ENCODE measurements around the gene PGM2L1. TPM values are rescaled to one million over a fixed set of nuclear protein-coding genes. Genes with fewer than 3 reads are reported as not detected.
"Not testable (repeated sequence)": the region's sequence is repeated elsewhere in the genome, so short reads cannot be mapped to it uniquely, and the experiment has no call there.

The PGM2L1 gene
- total RNA-seq, 2 experiments from 2014 or later, result 6.1 to 6.5 TPM

GRCh38 chr11:74425100-74425499 is 26.9 kb upstream of the PGM2L1 start:
- ChIA-PET POLR2A (no interaction called here), CTCF (interaction anchor here (0.6 to 1.4 kb wide), 3 partner anchors 25 to 36 kb away, joined by 3 to 4 read pairs (median 3); no protein-coding TSS in a partner anchor)
- no peaks in the 10 kb centered on the region for H3K36me3 Mint-ChIP-seq (ENCODE audit: low read depth)
- DNase-seq, result no peak
- no peak for ATAC-seq
- no peak overlapping the region for H3K27ac Mint-ChIP-seq
- H3K27me3 Mint-ChIP-seq (ENCODE audit: low read depth), result peaks cover 3% of the 10 kb centered on the region
- no peaks in the 10 kb centered on the region for H3K9me3 Mint-ChIP-seq (ENCODE audit: insufficient read depth)
- no peaks in the 10 kb centered on the region for H3K4me1 Mint-ChIP-seq (ENCODE audit: low read depth)
- H3K4me3 Mint-ChIP-seq, result no peak overlapping the region

- CTCF ChIA-PET, result interaction anchor here (0.7 to 0.8 kb wide), 2 partner anchors 12 to 29 kb away, joined by 3 to 5 read pairs; no protein-coding TSS in a partner anchor
- no peaks in the 10 kb centered on the region for H3K9me3 Mint-ChIP-seq (ENCODE audit: insufficient read depth)
- no peak overlapping the region for H3K27ac Mint-ChIP-seq
- no peak overlapping the region for H3K4me3 Mint-ChIP-seq
- peaks cover 3% of the 10 kb centered on the region for H3K27me3 Mint-ChIP-seq (ENCODE audit: low read depth)
- H3K36me3 Mint-ChIP-seq (ENCODE audit: low read depth), result no peaks in the 10 kb centered on the region
- ATAC-seq (no peak), DNase-seq (no peak)
- peaks cover 9% of the 10 kb centered on the region for H3K4me1 Mint-ChIP-seq (ENCODE audit: low read depth)
- POLR2A ChIA-PET, result no interaction called here
These were observed 20.3 kb upstream of the PGM2L1 start for GRCh38 chr11:74418509-74418895.

GRCh38 chr11:74417860-74418508 is 19.8 kb upstream of the PGM2L1 start:
- Mint-ChIP-seq H3K4me1 (ENCODE audit: low read depth) (peaks cover 9% of the 10 kb centered on the region), H3K27me3 (ENCODE audit: low read depth) (peaks cover 3% of the 10 kb centered on the region), H3K27ac (no peak overlapping the region), H3K4me3 (no peak overlapping the region), H3K9me3 (ENCODE audit: insufficient read depth) (no peaks in the 10 kb centered on the region), H3K36me3 (ENCODE audit: low read depth) (no peaks in the 10 kb centered on the region)
- ATAC-seq, result peak; percentile 55
- no peak for DNase-seq
- ChIA-PET CTCF (interaction anchor here (0.8 to 1.0 kb wide), 2 partner anchors 28 to 29 kb away, joined by 3 to 5 read pairs; no protein-coding TSS in a partner anchor), POLR2A (interaction anchor here (0.6 kb wide), 1 partner anchor 19 kb away, joined by 3 read pairs; no protein-coding TSS in a partner anchor)

- H3K36me3 Mint-ChIP-seq (ENCODE audit: low read depth), result no peaks in the 10 kb centered on the region
- H3K4me3 Mint-ChIP-seq, result no peak overlapping the region
- POLR2A ChIA-PET, result interaction anchor here (0.6 kb wide), 1 partner anchor 18 kb away, joined by 3 read pairs; no protein-coding TSS in a partner anchor
- H3K9me3 Mint-ChIP-seq (ENCODE audit: insufficient read depth), result no peaks in the 10 kb centered on the region
- no peak overlapping the region for H3K27ac Mint-ChIP-seq
- peaks cover 3% of the 10 kb centered on the region for H3K27me3 Mint-ChIP-seq (ENCODE audit: low read depth)
- CTCF ChIA-PET, result interaction anchor here (1.0 kb wide), 1 partner anchor 28 kb away, joined by 3 read pairs; no protein-coding TSS in a partner anchor
- H3K4me1 Mint-ChIP-seq (ENCODE audit: low read depth), result peaks cover 9% of the 10 kb centered on the region
- ATAC-seq (peak; percentile 53), DNase-seq (no peak)
These were observed 19.2 kb upstream of the PGM2L1 start for GRCh38 chr11:74417379-74417804.

GRCh38 chr11:74416974-74417373 is 18.7 kb upstream of the PGM2L1 start:
- H3K27me3 Mint-ChIP-seq (ENCODE audit: low read depth); DNase-seq; H3K9me3 Mint-ChIP-seq (ENCODE audit: insufficient read depth); H3K36me3 Mint-ChIP-seq (ENCODE audit: low read depth); H3K4me3 Mint-ChIP-seq; H3K4me1 Mint-ChIP-seq (ENCODE audit: low read depth); ATAC-seq; POLR2A ChIA-PET: not testable (repeated sequence)
- CTCF ChIA-PET, result interaction anchor here (1.0 kb wide), 1 partner anchor 28 kb away, joined by 3 read pairs; no protein-coding TSS in a partner anchor
- H3K27ac Mint-ChIP-seq, result peak overlapping the region; percentile 18

GRCh38 chr11:74412733-74413359 is 14.6 kb upstream of the PGM2L1 start:
- Mint-ChIP-seq H3K4me3 (no peak overlapping the region), H3K4me1 (ENCODE audit: low read depth) (peaks cover 9% of the 10 kb centered on the region), H3K27ac (no peak overlapping the region), H3K36me3 (ENCODE audit: low read depth) (no peaks in the 10 kb centered on the region), H3K9me3 (ENCODE audit: insufficient read depth) (no peaks in the 10 kb centered on the region), H3K27me3 (ENCODE audit: low read depth) (peaks cover 5% of the 10 kb centered on the region)
- ChIA-PET CTCF (interaction anchor here (1.1 kb wide), 2 partner anchors 24 to 37 kb away, joined by 4 to 6 read pairs; no protein-coding TSS in a partner anchor), POLR2A (no interaction called here)
- ATAC-seq (no peak), DNase-seq (no peak)

- H3K27ac Mint-ChIP-seq, result no peak overlapping the region
- peaks cover 3% of the 10 kb centered on the region for H3K4me1 Mint-ChIP-seq (ENCODE audit: low read depth)
- H3K27me3 Mint-ChIP-seq (ENCODE audit: low read depth), result peaks cover 6% of the 10 kb centered on the region
- ATAC-seq (no peak), DNase-seq (no peak)
- H3K9me3 Mint-ChIP-seq (ENCODE audit: insufficient read depth), result no peaks in the 10 kb centered on the region
- no peaks in the 10 kb centered on the region for H3K36me3 Mint-ChIP-seq (ENCODE audit: low read depth)
- H3K4me3 Mint-ChIP-seq, result no peak overlapping the region
- CTCF ChIA-PET, result interaction anchor here (1.1 kb wide), 2 partner anchors 23 to 37 kb away, joined by 4 to 6 read pairs; no protein-coding TSS in a partner anchor
- POLR2A ChIA-PET, result no interaction called here
These were observed 14.1 kb upstream of the PGM2L1 start for GRCh38 chr11:74412321-74412720.

- Mint-ChIP-seq H3K27me3 (ENCODE audit: low read depth) (peaks cover 22% of the 10 kb centered on the region), H3K27ac (no peak overlapping the region), H3K9me3 (ENCODE audit: insufficient read depth) (no peaks in the 10 kb centered on the region), H3K4me1 (ENCODE audit: low read depth) (no peaks in the 10 kb centered on the region), H3K36me3 (ENCODE audit: low read depth) (no peaks in the 10 kb centered on the region), H3K4me3 (no peak overlapping the region)
- POLR2A ChIA-PET, result no interaction called here
- CTCF ChIA-PET, result no interaction called here
- DNase-seq, result no peak
- no peak for ATAC-seq
These were observed 11.4 kb upstream of the PGM2L1 start for GRCh38 chr11:74409633-74410032.

GRCh38 chr11:74403607-74404321 is 5.5 kb upstream of the PGM2L1 start:
- Mint-ChIP-seq H3K9me3 (ENCODE audit: insufficient read depth) (no peaks in the 10 kb centered on the region), H3K27ac (no peak overlapping the region), H3K27me3 (ENCODE audit: low read depth) (peaks cover 17% of the 10 kb centered on the region), H3K4me1 (ENCODE audit: low read depth) (peaks cover 8% of the 10 kb centered on the region), H3K4me3 (no peak overlapping the region), H3K36me3 (ENCODE audit: low read depth) (no peaks in the 10 kb centered on the region)
- CTCF ChIA-PET, result no interaction called here
- POLR2A ChIA-PET, result no interaction called here
- ATAC-seq, result no peak
- DNase-seq, result no peak

GRCh38 chr11:74400606-74401005 is 2.4 kb upstream of the PGM2L1 start:
- Mint-ChIP-seq H3K36me3 (ENCODE audit: low read depth) (no peaks in the 10 kb centered on the region), H3K4me1 (ENCODE audit: low read depth) (peaks cover 19% of the 10 kb centered on the region), H3K4me3 (no peak overlapping the region), H3K27me3 (ENCODE audit: low read depth) (peaks cover 3% of the 10 kb centered on the region), H3K27ac (no peak overlapping the region), H3K9me3 (ENCODE audit: insufficient read depth) (no peaks in the 10 kb centered on the region)
- POLR2A ChIA-PET, result no interaction called here
- DNase-seq (no peak), ATAC-seq (no peak)
- CTCF ChIA-PET, result interaction anchor here (1.6 to 2.7 kb wide), 2 partner anchors 10 to 12 kb away, joined by 8 to 10 read pairs; no protein-coding TSS in a partner anchor

- Mint-ChIP-seq H3K27ac (peak overlapping the region; percentile 75), H3K4me1 (ENCODE audit: low read depth) (peaks cover 19% of the 10 kb centered on the region), H3K4me3 (peak overlapping the region; percentile 99), H3K27me3 (ENCODE audit: low read depth) (no peaks in the 10 kb centered on the region), H3K36me3 (ENCODE audit: low read depth) (no peaks in the 10 kb centered on the region), H3K9me3 (ENCODE audit: insufficient read depth) (no peaks in the 10 kb centered on the region)
- DNase-seq (peak; percentile 61), ATAC-seq (peak; percentile 58)
- POLR2A ChIA-PET, result interaction anchor here (1.5 kb wide), 1 partner anchor 96 kb away, joined by 5 read pairs; the partner anchor contains the start of gene LIPT2
- CTCF ChIA-PET, result interaction anchor here (0.9 to 2.6 kb wide), 4 partner anchors 9 to 55 kb away, joined by 3 to 30 read pairs (median 13); no protein-coding TSS in a partner anchor
These were observed 561 bp downstream of the PGM2L1 start for GRCh38 chr11:74397501-74398243.
